DMS79 (cell line): ENCODE data around the gene TRAPPC11.
A peak's percentile ranks its signal among the peaks of the same experiment; 100 is the strongest.
"Not testable (repeated sequence)": the region's sequence is repeated elsewhere in the genome, so short reads cannot be mapped to it uniquely, and the experiment has no call there.

Experiments used
- DNase-seq: peaks from one replicate; lab custom pipeline; 2025; lab: John Stamatoyannopoulos, UW

Gene TRAPPC11

DNA sequence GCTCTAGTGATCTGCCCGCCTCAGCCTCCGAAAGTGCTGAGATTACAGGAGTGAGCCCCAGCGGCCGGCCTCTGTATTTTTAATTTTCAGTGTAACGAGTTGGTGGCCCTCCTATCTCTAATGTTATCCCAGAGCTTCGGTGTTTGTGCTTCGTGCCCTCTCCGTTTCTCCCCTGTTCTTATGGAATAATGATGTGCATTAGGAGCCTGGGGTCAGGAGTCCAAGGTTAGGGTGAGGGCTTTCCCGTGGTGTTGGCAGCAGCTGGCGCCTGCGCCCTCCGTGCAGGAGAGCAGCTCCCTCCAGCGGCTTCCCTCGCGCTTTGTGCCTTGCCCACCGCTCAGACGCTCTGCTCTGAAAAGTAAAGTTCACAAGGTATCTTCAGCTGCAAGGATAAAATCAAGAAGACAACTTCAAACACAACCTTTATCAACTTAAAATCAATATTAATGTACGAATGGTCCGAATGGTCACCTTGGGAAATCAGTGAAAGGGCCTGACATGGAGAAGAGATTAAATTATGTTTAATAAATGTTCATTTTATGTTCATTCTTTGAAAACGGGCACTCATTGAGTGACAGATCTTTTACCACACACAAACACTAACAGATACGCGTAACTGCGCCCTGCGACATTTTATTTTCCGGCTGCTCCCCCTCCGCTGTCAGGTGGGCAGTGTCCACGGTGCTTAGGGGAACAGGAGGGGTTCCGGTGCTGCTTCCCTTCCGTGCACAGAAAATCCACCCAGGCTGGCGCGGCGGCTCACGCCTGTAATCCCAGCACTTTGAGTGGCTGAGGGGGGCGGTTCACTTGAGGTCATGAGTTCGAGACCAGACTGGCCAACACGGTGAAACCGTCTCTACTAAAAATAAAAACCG is 62.4 kb downstream of the TRAPPC11 start:
- DNase-seq, result no peak

DNA sequence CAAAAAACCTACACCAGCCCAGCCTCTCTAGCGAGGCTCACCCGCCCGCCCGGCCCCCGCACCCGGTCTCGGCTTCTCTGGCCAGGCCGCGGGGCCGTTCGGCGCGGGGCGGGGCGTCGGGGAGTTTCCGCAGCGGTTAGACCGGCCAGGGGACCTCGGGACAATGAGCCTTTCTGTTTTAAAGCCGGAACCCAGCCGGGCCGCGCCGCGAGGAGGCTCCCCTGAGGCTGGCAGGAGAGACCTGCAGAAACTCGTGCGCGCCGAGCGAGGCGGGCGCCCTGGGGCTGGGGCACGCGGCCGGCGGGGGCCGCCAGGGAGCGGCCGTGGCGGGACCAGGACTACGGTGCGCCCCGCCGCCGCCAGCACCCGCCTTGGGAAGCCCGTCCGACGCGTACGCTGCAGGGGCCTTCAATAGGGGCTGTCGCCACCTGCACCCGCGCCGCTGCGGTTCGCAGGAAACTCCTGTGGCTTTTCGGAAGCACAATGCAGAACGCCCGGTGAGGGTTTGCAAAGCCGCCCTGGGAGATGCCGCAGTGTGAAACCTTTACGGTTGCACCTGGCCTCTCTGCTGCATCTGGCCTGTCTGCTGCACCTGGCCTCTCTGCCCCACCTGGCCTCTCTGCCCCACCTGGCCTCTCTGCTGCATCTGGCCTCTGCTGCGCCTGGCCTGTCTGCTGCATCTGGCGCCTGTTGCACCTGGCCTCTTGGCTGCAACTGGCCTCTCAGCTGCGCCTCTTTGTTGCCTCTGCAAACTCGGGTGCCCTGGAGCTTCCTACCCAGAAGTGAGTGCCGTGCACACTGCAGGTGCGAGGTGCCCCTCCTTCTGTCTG is 63.9 kb downstream of the TRAPPC11 start:
- DNase-seq, result peak; percentile 65

DNA sequence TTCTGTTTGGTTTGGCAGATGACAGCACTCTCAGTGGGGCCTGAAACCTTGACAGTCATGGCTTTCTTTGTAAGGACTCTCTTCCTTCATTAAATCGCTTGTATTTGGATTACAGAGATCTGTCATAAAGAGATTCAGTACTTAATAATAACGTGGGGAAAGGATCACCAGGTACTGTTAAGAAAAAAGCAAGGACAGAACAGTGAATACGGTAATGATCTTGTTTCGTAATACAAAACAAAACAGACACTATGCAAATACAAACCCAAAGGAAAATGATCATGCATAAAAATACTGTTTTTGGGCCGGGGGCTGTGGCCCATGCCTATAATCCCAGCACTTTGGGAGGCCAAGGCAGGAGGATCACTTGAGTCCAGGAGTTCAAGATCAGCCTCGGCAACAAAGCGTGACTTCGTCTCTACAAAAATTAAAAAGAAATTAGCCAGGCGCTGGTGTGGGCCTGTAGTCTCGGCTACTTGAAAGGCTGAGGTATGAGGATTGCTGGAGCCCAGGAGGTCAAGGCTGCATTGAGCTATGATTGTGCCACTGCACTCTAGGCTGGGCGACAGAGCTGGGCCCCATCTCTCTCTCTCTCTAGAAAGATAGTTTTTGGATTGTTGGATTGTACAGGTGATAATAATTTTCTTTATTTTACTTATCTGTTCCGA is 64.6 kb downstream of the TRAPPC11 start:
- DNase-seq, result no peak

DNA sequence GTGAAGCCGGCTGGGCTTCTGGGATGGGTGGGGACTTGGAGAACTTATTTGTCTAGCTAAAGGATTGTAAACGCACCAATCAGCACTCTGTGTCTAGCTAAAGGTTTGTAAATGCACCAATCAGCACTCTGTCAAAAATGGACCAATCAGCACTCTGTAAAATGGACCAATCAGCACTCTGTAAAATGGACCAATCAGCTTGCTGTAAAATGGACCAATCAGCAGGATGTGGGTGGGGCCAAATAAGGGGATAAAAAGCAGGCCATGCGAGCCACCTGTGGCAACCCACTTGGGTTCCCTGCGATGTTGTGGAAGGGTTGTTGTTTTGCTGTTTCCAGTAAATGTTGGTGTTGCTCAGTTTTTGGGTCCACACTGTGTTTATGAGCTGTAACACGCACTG is 66.5 kb downstream of the TRAPPC11 start:
- not testable (repeated sequence) for DNase-seq

DNA sequence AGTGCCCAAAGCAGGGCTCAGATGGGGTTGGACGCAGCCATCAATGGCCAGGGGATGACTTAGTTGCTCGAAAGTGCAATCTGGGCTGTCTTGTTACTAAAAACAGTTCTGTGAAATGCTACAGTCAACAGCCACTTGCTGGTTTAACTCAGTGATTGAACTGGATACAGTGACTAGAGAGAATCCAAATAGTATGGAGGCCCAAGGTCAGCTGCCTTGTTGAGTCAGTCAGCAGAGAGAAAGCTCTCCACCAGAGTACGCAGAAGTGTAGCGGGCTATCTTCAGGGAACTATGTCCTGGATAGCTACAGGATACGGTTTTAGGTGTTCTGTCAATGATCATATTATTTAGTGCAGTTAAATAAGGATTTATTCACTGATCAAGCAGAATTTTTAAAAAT is 68.4 kb downstream of the TRAPPC11 start:
- DNase-seq, result no peak

DNA sequence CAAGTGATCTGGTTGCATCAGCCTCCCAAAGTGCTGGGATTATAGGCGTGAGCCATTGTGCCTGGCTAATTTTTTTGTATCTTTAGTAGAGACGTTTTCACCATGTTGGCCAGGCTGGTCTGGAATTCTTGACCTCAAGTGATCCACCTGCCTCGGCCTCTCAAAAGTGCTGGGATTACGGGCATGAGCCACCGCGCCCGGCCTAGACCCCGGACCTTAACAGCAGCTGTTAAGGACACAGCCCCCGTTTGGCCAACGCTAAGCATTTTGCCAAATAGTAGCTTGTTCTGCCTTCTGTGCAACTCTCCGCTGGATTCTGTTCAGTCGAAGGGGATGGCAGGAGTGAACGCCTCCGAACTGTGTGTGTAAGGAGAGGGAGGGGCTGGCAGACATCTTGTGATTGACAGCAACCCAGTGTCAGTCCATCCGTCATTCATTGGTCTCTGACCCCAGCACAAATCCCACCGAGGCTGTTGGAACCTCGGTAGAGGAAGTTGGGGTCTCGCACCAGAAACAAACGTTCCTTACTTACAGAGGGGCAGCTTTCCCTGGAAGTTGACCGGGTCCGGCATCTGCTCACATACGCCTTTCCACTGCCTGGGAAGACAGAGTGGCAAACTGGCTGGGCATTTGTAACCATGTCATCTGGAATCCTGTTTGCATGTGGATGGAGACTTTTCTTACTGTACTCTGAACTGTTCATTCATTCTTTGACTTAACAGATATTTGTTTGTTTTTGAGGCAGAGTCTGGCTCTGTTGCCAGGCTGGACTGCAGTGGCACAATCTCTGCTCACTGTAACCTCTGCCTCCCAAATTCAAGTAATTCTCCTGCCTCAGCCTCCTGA is 69.4 kb downstream of the TRAPPC11 start:
- DNase-seq, result no peak

DNA sequence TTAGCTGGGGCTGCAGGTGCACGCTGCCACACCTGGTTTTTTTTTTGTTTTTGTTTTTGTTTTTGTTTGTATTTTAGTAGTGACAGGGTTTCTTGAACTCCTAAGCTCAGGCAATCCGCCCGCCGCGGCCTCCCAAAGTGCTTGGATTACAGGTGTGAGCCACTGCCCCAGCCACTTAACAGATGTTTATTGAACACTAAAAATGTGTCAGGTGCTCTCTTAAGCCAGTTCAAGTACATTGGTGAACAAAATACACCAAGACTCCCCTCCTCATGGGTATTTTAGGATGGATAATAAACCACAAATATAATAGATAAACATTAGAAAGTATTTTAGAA is 69.9 kb downstream of the TRAPPC11 start:
- DNase-seq, result no peak

DNA sequence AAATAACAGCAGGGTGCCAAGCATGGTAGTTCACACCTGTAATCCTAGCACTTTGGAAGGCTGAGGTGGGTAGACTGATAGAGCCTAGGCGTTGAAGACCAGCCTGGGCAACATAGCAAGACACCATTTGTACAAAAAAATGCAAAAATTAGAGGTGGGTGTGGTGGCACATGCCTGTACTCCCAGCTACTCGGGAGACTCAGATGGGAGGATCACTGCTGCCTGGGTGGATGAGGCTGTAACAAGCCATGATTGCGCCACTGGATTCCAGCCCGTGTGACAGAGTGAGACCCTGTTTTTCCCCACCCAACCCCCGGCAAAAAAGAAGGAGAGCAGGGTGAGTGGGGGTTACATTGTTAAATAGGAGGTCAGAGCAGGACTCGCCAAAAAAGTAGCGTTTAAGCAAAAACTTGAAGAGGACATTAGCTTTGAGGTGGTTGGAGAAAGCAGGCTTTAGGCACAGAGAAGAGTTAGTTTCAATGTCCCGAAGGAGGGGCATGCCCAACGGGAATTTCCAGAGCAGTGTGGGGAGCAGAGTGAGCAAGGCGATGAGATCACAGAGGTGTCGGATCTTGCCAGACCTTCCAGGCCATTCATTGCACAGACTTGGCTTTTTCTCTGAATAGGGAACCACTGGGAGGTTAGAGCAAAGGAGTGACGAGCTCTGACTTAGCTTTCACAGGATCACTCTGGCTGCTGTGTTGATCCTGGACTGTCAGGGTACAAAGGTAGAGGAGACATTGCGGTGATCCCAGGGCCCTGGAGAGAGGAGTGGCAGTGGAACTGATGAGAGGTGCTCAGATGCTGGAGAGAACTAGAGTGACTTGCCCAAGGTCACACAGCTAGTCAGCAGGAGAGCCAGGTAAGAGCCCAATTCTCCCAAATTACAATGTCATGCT is 70.6 kb downstream of the TRAPPC11 start:
- no peak for DNase-seq

DNA sequence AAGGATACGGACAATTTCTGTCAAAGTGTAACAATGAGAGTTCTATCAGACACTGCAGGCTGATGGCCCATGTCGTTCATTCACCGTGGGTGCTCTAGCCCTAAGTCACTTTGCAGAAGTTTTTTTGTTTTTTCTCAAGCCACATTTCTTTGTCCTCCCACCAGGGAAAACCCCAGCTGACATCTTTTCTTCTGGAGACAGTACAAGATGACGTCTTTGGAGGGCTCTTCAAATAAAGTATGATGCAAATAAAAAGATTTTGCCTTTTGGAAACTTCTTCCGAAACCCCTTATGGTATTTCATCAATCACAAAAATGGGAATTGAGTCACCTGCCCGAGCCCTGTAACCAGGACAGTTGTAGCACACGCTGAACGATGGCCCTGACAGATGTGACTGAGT is 73.2 kb downstream of the TRAPPC11 start:
- DNase-seq, result no peak

DNA sequence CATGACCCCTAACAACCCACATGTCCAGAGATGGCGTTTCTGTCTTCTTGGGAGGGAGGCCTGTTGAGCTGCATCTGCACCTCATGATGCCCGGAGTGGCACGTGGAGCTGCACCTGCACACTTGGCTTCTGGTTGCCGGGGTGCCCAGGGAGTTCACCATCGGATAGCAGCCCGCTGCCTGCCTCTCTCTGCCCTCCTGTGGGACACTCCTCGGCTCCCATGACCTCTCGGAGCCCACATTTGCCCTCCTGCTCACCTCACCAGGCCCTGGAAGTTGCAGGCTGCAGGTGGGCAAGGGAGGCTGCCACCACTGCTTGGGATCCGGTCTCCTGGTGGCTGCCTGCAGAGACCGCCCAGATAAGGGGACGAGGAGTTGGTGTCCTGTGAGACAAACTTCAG is 74.1 kb downstream of the TRAPPC11 start:
- DNase-seq, result no peak

DNA sequence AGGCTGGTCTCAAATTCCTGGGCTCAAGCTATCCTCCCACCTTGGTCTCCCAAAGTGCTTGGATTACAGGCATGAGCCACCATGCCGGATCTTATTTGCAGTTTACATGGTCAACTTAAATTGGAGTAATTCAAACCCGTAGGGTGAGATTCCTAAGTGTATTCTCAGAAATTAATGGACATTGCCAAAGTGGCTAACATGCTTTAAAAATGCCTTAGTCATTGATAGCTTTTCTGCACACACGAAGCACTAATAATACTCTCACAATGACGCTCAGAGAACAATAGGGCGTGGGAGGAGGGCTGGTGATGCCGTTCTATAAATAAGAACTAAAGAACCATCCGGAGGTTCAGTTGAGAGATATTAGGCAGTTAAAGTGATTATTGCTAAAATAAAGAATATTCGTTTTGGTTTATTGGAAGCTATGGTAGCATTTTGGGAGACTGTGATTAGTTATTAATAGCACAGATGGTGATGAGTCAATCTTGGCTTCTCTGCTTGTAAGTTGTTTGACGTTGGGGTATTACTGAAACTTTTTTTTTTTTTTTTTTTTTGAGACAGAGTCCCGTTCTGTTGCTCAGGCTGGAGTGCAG is 79.1 kb downstream of the TRAPPC11 start:
- no peak for DNase-seq

DNA sequence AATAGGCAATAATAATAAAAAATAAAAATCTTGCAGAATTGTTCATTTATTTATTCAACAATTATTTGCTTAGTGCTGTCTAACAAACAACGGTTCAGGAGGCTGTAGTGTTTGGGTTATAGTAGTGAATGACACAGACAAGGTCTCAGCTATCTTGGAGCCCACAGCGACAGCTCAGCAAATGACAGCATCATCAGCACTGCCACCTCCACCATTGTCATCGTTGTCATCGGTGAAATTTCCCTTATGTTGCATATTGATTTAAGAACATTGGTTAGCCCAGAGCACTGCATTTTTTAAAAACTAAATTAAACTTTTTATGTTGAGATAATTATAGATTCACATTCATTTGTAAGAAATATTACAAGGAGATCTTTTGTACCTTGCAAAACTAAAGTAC is 79.9 kb downstream of the TRAPPC11 start:
- no peak for DNase-seq

DNA sequence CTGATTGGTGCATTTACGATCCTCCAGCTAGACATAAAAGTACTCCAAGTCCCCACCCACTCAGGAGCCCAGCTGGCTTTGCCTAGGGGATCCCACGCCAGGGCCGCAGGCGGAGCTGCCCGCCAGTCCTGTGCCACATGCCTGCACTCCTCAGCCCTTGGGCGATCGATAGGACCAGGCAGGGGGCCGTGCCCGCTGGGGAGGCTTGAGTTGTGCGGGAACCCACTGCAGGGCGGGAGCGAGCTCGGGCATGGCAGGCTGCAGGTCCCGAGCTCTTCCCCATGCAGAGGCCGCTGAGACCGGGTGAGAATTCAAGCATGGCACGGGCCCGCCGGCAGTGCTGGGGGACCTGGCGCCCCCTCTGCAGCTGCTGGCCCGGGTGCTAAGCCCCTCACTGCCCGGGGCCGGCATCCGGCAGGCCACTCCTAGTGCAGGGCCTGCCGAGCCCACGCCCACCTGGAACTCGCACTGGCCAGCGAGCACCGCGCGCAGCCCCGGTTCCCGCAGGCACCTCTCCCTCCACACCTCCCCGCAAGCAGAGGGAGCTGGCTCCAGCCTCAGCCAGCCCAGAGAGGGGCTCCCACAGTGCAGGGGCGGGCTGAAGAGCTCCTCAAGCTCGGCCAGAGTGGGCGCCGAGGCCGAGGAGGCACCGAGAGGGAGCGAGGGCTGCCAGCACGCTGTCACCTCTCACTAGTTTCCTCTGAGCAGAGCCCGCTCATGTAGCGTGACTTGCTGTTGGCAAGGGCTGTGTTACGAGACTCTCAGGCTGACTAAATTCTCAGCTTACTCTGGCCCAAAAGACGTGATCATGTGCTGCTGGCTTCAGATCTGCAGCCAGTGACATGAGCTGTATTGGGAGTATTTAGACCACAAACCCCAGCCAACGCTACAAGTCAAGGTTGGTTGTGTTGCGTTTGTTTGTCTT is 87.5 kb downstream of the TRAPPC11 start:
- DNase-seq, result no peak

DNA sequence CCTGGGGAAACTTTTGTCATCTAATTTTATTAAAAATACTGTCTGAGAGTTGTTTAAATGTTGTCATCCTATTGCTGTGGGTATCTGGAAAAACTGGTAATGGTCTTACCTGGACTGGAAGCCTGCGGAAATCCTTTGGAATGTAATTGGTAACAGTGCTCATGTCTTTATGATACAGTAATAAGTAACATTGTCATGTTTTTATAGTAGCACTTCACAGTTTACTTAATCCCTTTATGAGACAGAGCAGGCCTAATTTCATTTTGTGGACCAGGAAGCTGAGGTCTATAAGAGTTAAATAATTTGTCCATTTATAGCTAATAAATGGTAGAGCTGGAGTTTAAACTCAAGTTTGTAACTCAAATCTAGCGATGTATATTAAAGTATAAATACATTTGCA is 88.3 kb downstream of the TRAPPC11 start:
- no peak for DNase-seq

DNA sequence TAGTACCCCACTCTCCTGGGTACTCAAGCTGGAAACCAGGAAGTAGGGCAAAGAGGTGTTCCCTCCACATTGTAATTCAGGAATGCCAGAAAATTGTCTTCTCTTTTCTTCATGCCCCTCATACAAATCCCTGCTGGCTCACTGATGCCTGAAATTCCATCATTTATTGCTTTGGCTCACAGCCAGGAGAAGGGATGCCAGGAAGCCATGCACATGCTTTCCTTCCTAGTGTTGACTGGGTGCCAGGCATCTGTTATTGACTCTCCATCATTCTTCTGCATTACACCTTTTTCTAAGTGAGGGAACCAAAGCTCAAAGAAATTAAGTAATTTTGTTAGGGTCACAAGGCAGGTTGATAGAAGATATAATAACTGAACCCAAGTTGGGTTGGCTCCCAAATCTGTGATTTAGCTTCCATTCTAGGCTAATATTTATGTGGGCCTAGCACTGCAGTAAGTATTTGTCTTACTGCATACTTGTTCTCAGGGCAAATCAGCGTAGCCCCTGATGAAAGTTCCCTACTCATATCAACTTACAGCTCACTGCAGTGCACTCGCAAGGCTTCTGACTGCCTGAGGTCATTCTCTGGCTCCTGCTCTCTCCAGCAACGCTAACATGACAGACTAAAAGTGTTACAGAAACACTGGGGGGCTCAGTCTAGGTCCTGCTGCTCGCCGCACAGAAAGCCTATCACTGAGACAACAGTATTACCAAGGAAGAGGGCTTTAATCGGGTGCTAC is 89.0 kb downstream of the TRAPPC11 start:
- no peak for DNase-seq

DNA sequence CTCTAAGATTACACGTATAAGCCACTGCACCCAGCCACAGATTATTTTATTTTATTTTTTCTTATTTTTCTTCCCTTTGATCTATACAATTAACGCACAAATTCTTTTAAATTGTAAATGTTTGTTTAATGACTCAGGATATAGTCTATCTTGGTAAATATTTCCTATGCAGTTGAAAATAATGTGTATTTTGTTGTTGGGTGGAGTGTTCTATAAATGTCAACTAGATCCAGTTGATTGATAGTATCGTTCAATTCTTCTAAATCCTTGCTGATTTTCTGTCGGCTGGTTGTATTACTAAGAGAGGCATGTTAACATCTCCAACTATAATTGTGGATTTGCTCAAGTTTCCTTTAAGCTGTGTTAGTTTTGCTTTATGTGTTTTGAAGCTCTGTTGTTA is 92.0 kb downstream of the TRAPPC11 start:
- no peak for DNase-seq

DNA sequence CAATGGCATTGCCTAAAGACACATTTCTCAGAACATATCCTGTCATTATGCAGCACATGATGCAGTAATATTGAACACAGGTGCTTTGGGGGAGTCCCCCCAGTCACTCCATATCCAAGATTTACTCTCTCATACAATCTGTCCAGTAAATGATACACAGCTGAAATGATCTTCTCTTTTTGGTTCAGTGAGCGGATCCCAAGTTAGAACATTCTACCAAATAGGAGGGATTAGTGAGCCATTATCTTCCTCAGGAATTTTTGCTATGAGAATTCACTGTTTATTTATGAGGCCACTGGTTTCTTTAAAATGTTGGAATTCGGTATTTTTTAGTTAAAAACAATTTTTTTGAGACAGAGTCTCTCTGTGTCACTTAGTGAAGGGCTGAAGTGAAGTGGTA is 96.5 kb downstream of the TRAPPC11 start:
- DNase-seq, result no peak

DNA sequence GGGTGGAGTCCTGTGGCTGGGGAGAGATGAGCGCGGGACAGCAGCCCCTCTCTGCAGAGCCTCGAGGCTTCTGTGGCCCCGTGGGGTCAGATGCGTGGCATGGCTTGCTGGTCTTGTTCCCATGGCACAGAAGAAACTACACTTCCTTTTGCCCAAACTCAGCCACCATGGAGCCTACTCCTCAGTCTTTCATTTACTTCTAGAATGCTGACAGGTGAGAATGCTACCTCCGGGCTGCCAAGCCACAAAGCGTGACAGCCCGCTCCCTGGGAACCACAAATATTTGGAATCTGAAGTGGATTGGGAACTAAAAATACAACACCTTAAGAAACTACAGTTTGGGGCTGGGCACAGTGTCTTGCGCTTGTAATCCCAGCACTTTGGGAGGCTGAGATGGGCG is 98.0 kb downstream of the TRAPPC11 start:
- DNase-seq, result peak; percentile 56
